Gastrocnemius medialis (tissue), 4 donors: ENCODE data around the gene TMEM132D. TPM values are rescaled to one million over a fixed set of nuclear protein-coding genes. Genes with fewer than 3 reads are reported as not detected.

Source experiments
- ATAC-seq, 2 donors: fragments of 150-250 bp; one replicate each; pipeline ENCODE4 v1.9.1; 2016
- DNase-seq, 2 donors: peaks; one replicate each; pipeline ENCODE4 v3.0.0-alpha.2; 2019
- H3K27ac ChIP-seq, 4 donors: fragments of 200-600 bp; sonication (generic); 1 replicate in 1 of 4; 2 replicates in 3 of 4; pipeline ENCODE4 v1.5.1; 2016 to 2018; ENCODE audit warnings: mild to moderate bottlenecking in 2 of 4, moderate library complexity in 1 of 4
- H3K27me3 ChIP-seq, 3 donors: fragments of 200-600 bp; sonication (generic) in 2 of 3; 1 replicate in 1 of 3; 2 replicates in 2 of 3; pipeline versions ENCODE4 v1.5.1 to v1.6.0; 2016 to 2019; ENCODE audit warnings: mild to moderate bottlenecking in 1 of 3, moderate library complexity in 1 of 3
- H3K36me3 ChIP-seq, 2 donors: fragments of 200-600 bp; sonication (generic) in 1 of 2; one replicate each; pipeline ENCODE4 v1.5.1; 2017 to 2018
- H3K4me1 ChIP-seq, 2 donors: fragments of 200-600 bp; sonication (generic) in 1 of 2; one replicate each; pipeline ENCODE4 v1.5.1; 2016 to 2017; ENCODE audit warnings: mild to moderate bottlenecking in 2 of 2
- H3K4me3 ChIP-seq, 4 donors: fragments of 200-600 bp; sonication (generic) in 3 of 4; 1 replicate in 1 of 4; 2 replicates in 3 of 4; pipeline ENCODE4 v1.5.1; 2016 to 2019; ENCODE audit warnings: mild to moderate bottlenecking in 2 of 4
- H3K9me3 ChIP-seq, 3 donors: fragments of 200-600 bp; sonication (generic) in 2 of 3; 1 replicate in 1 of 3; 2 replicates in 2 of 3; pipeline ENCODE4 v1.5.1; 2016 to 2019
- CTCF ChIP-seq, 5 experiments: fragments of 450-650 bp in 3 of 5; fragments of 200-600 bp in 2 of 5; sonication (generic) in 2 of 5; IDR thresholded peaks in 4 of 5; conservative IDR thresholded peaks in 1 of 5; 1 replicate in 4 of 5; 2 replicates in 1 of 5; pipeline ENCODE4 v1.5.1; 2016 to 2019; ENCODE audit warnings: antibody characterized with exemption in 5 of 5, mild to moderate bottlenecking in 3 of 5, moderate library complexity in 3 of 5
- POLR2A ChIP-seq, 2 donors: fragments of 450-650 bp; IDR thresholded peaks; one replicate each; pipeline ENCODE4 v1.6.1; 2017; ENCODE audit warnings: antibody characterized with exemption in 2 of 2, mild to moderate bottlenecking in 2 of 2, moderate library complexity in 2 of 2
- in situ Hi-C, 4 donors: fragments of 200-750 bp; cut with MboI; loops; one replicate each; pipeline versions ENCODE4 v1.15.0 to v1.8.0; 2017; ENCODE audit warnings: low sequenced_read_pairs in 4 of 4
- intact Hi-C: fragments of 100-400 bp; cut with DNase I; formaldehyde crosslinking; loops from one replicate; pipeline ENCODE4 v1.15.1; 2023; ENCODE audit warnings: low total_unique reads
- total RNA-seq, 4 donors: library from RNA; depleted of rRNA; stranded (reverse); fragments of >200 nt; gene quantifications; one replicate each; pipeline versions ENCODE4 v1.1.0 to v1.2.3, GENCODE V29; 2016

The TMEM132D gene
- total RNA-seq, 4 donors from 2014 or later: not detected

- H3K27me3 ChIP-seq: no peaks in the 10 kb centered on the region
- ATAC-seq: no peak
- peaks cover 0 to 6% of the 10 kb centered on the region in 2 donors for H3K4me1 ChIP-seq
- H3K36me3 ChIP-seq: no peaks in the 10 kb centered on the region
- no peak for DNase-seq
- in situ Hi-C loops: no loop called here
- H3K4me3 ChIP-seq: no peak overlapping the region
- H3K27ac ChIP-seq: no peak overlapping the region
- intact Hi-C loops: no loop called here
- TF ChIP-seq CTCF (IDR thresholded peaks at IDR 0.05 in 4 of 5, conservative IDR thresholded peaks at IDR 0.05 in 1 of 5) (no peak), POLR2A (IDR thresholded peaks at IDR 0.05) (no peak)
- no peaks in the 10 kb centered on the region for H3K9me3 ChIP-seq
Observed at GRCh38 chr12:129071362-129071761, 832.5 kb downstream of the TMEM132D start.

- H3K27me3 ChIP-seq: no peaks in the 10 kb centered on the region
- no peaks in the 10 kb centered on the region for H3K4me1 ChIP-seq
- H3K27ac ChIP-seq: no peak overlapping the region
- intact Hi-C loops: no loop called here
- DNase-seq (no peak), ATAC-seq (no peak)
- H3K9me3 ChIP-seq: no peaks in the 10 kb centered on the region
- no peaks in the 10 kb centered on the region for H3K36me3 ChIP-seq
- TF ChIP-seq CTCF (IDR thresholded peaks at IDR 0.05 in 4 of 5, conservative IDR thresholded peaks at IDR 0.05 in 1 of 5): no peak
- H3K4me3 ChIP-seq: no peak overlapping the region
- in situ Hi-C loops: no loop called here
Observed at GRCh38 chr12:129069886-129070285, 833.9 kb downstream of the TMEM132D start.

GRCh38 chr12:129068684-129069083 lies 835.1 kb downstream of the TMEM132D start:
- no peak for TF ChIP-seq POLR2A (IDR thresholded peaks at IDR 0.05)
- in situ Hi-C loops (no loop called here), intact Hi-C loops (no loop called here)
- H3K4me3 ChIP-seq: no peak overlapping the region
- DNase-seq (no peak), ATAC-seq (no peak)
- no peaks in the 10 kb centered on the region for H3K27me3 ChIP-seq
- no peaks in the 10 kb centered on the region for H3K36me3 ChIP-seq
- no peak overlapping the region for H3K27ac ChIP-seq
- no peaks in the 10 kb centered on the region for H3K9me3 ChIP-seq
- no peaks in the 10 kb centered on the region for H3K4me1 ChIP-seq

GRCh38 chr12:129067491-129067890 lies 836.3 kb downstream of the TMEM132D start:
- ATAC-seq: no peak
- H3K9me3 ChIP-seq: no peaks in the 10 kb centered on the region

GRCh38 chr12:129064209-129064855 lies 839.5 kb downstream of the TMEM132D start:
- Histone ChIP-seq H3K36me3 (no peaks in the 10 kb centered on the region), H3K9me3 (no peaks in the 10 kb centered on the region), H3K4me3 (no peak overlapping the region), H3K4me1 (no peaks in the 10 kb centered on the region), H3K27ac (no peak overlapping the region), H3K27me3 (no peaks in the 10 kb centered on the region)
- intact Hi-C loops (no loop called here), in situ Hi-C loops (no loop called here)
- no peak for TF ChIP-seq CTCF (IDR thresholded peaks at IDR 0.05 in 4 of 5, conservative IDR thresholded peaks at IDR 0.05 in 1 of 5)
- TF ChIP-seq POLR2A (IDR thresholded peaks at IDR 0.05): no peak
- DNase-seq: no peak
- no peak for ATAC-seq

More at GRCh38 chr12:129067491-129067890, 836.3 kb downstream of the TMEM132D start:
- DNase-seq: no peak
- TF ChIP-seq CTCF (IDR thresholded peaks at IDR 0.05 in 4 of 5, conservative IDR thresholded peaks at IDR 0.05 in 1 of 5) (no peak), POLR2A (IDR thresholded peaks at IDR 0.05) (no peak)
- Histone ChIP-seq H3K27me3 (no peaks in the 10 kb centered on the region), H3K4me1 (no peaks in the 10 kb centered on the region), H3K27ac (no peak overlapping the region), H3K36me3 (no peaks in the 10 kb centered on the region), H3K4me3 (no peak overlapping the region)
- intact Hi-C loops: no loop called here
- in situ Hi-C loops: no loop called here
